HG03196 (cell line): ENCODE measurements around the gene NR2F1.
A peak's percentile ranks its signal among the peaks of the same experiment; 100 is the strongest.

Experiments used
- ATAC-seq: cut with Tn5 transposase; IDR thresholded peaks from one replicate; pipeline ENCODE4 v1.9.1; 2021; ENCODE audit not compliant: unreplicated experiment

NR2F1 gene

GRCh38 chr5:93577854-93578812 is 4.9 kb upstream of the NR2F1 start:
- no peak for ATAC-seq

GRCh38 chr5:93578813-93579691 is 4.0 kb upstream of the NR2F1 start:
- no peak for ATAC-seq

- no peak for ATAC-seq
Measured at GRCh38 chr5:93579692-93580062, 3.3 kb upstream of the NR2F1 start.

GRCh38 chr5:93580063-93580926 is 2.7 kb upstream of the NR2F1 start:
- ATAC-seq = no peak

GRCh38 chr5:93580927-93581445 is 2.0 kb upstream of the NR2F1 start, which contains the start of gene NR2F1-AS1:
TSS of gene NR2F1-AS1 (minus strand) at chr5:93581219.
- peak; percentile 34 for ATAC-seq

GRCh38 chr5:93582167-93582462 is 907 bp upstream of the NR2F1 start:
- ATAC-seq = no peak

GRCh38 chr5:93583439-93583767 is 381 bp downstream of the NR2F1 start:
- no peak for ATAC-seq

GRCh38 chr5:93583768-93584595 is 960 bp downstream of the NR2F1 start:
- ATAC-seq = no peak

- ATAC-seq = no peak
Measured at GRCh38 chr5:93584596-93585040, 1.6 kb downstream of the NR2F1 start.

GRCh38 chr5:93585041-93585766 is 2.2 kb downstream of the NR2F1 start:
- no peak for ATAC-seq

- ATAC-seq = no peak
Measured at GRCh38 chr5:93585767-93586385, 2.9 kb downstream of the NR2F1 start.

- no peak for ATAC-seq
Measured at GRCh38 chr5:93586736-93587596, 3.9 kb downstream of the NR2F1 start.

- ATAC-seq = no peak
Measured at GRCh38 chr5:93587597-93588351, 4.8 kb downstream of the NR2F1 start.

GRCh38 chr5:93588352-93589151 is 5.5 kb downstream of the NR2F1 start:
- ATAC-seq = no peak

- no peak for ATAC-seq
Measured at GRCh38 chr5:93589152-93589828, 6.3 kb downstream of the NR2F1 start.

GRCh38 chr5:93589829-93590215 is 6.8 kb downstream of the NR2F1 start:
- no peak for ATAC-seq
